ENCODE results near the gene XIRP1.

The XIRP1 gene

GRCh38 chr3:39143051-39143885, 49.1 kb downstream of the XIRP1 start:
- DNase-seq, result no peak

- no peak for DNase-seq
Observed at GRCh38 chr3:39142067-39142466, 50.3 kb downstream of the XIRP1 start.

DNA sequence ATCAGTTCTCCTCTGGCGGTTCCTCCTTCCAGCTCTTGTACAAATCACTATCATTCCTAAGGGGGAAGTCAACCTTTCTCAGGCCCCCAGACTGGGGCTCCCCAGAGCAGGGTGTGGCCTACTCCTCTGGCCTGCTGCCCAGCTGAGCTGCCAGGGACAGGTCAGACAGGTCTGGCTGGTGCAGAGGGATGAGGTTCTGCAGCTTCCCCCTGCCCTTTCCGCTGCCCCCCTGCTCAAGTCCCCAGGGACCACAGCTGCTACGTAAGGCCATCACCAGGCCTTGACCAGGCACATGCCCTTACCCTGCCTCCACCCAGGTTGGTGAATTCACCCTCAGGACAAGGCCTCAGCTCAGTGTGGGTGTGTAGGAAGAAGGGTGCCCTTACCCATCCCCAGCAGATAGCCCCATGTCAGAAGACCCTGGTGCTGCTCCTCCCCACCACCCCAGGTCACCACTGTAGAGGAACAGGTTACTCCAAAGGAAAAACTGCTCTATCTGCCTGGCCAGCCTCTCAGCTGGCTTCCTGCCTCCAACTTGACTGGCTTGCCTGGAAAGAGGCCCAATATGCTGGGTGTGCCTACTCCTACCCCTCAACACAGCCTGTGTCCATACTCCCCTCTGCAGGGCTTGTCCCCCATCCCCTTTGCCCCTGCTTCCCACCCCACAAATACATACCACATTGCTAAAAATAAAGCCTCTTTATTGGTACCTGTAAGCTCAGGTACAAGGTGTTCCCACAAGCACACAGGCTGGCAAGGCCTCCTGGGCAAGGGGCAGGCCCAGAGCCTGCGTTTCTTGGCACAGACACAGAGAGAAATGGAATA, 51.0 kb downstream of the XIRP1 start:
- DNase-seq, result no peak

- no peak for DNase-seq
Observed at GRCh38 chr3:39140341-39140971, 51.9 kb downstream of the XIRP1 start.

- no peak for DNase-seq
Observed at GRCh38 chr3:39139442-39139841, 53.0 kb downstream of the XIRP1 start.

DNA sequence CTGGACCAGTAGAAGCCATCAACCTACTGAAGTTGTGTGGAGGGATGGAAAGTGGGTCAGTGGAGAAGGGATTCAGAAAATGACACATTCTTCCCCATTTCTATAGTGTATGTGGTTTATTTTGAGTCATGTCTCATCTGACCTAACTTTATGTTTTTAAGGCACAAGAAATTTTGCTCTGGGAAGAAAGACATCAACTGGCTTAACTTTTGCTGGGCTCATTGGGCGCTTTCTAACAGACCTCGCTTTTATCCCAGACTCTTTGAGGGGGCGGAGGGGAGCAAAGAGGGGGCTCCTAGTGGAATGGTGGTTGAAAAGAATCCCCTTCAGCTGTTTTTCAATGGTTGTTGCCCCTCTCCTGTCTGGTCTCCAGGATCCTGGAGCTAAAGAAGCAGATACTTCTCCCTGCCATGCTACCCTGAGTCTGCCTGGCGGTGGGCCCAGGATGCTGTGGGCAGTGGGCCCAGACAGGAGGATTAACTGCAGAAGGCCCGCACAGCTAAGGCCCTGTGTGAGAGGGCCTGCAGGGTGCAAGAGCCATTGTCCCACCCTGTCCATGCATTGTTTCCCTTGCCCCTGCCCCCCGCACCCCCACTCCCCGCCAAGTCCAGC, 53.5 kb downstream of the XIRP1 start:
- DNase-seq, result no peak

DNA sequence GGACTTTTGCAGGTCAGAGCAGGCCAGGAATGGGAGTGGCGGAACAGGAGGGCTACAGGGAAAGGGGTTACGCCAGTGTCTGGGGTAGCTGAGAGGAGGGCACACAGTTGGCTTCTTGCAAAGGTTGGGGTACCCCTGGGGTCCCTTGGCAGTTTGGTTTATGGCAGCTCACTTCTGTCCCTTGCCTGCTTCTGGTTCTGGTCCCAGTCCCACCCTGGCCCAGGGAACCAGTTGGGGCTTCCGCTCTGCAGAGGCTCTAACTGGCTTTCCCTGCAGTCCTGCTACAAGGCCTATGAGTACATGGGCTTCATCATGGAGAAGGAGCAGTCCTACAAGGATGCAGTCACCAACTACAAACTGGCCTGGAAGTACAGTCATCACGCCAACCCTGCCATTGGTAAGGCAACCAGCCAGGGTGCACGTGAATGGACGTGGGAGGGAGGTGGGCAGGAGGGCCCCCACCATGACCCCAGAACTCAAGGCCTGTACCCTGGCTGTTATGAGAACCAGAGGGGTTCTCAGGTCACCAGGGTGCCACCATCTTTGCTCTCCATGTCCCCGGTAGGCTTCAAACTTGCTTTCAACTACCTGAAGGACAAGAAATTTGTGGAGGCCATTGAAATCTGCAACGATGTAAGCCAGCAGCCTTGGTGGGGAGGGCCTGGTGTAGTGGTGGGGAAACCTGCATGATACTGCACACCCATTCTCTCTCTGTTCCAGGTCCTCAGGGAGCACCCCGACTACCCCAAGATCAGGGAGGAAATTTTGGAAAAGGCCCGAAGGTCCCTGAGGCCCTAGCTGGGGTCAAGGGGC, 54.2 kb downstream of the XIRP1 start:
- DNase-seq, result no peak

DNA sequence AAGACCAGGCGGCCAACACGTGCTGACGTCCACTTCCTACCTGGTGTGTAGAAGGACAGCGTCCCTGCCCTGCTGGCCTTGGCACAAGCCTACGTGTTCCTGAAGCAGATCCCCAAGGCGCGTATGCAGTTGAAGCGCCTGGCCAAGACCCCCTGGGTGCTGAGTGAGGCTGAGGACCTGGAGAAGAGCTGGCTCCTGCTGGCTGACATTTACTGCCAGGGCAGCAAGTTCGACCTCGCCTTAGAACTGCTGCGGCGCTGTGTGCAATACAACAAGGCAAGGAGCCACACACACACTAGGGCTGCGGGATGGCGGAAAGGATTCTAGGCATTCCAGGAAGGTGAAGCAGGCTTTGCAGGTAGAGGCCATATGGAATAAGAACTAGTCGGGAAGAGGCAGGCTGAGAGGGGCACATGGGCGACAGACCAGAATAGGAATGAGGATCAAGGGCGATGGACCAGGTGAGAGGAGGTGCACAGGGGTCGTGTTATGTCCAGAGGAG, 54.9 kb downstream of the XIRP1 start:
- no peak for DNase-seq

DNA sequence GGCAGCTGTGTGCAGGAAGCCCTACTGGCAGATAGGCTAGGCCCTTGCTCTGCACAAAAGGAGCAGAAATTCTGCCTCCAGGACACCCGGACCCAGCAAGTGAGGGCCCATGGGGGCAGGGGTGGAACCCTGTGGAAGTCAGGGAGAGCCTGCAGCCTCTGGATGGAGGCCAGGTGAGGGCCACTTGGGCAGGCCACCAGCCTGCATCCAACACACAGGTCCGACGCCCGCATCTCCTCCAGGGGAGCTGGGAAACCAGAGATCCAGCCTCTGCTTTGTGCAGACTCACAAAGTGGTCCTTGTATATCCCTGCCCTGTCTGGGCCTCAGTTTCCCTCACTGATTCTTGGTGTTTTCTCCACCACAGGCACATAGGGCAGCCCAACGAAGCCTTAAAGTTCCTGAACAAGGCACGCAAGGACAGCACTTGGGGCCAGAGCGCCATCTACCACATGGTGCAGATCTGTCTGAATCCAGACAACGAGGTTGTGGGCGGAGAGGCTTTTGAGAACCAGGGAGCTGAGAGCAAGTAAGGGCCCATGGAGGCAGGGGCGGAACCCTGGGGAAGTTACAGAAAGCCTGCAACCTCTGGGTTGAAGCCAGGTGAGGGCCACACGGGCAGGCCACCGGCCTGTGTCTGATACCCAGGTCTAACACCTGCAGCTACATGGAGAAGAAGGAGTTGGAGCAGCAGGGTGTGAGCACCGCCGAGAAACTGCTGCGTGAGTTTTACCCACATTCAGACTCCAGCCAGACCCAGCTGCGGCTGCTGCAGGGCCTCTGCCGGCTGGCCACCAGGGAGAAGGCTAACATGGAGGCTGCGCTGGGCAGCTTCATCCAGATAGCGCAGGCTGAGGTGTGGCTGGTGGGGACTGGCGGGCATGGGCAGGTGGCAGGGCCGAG, 55.6 kb downstream of the XIRP1 start:
- no peak for DNase-seq

- DNase-seq, result no peak
Observed at GRCh38 chr3:39135170-39135805, 57.1 kb downstream of the XIRP1 start.

DNA sequence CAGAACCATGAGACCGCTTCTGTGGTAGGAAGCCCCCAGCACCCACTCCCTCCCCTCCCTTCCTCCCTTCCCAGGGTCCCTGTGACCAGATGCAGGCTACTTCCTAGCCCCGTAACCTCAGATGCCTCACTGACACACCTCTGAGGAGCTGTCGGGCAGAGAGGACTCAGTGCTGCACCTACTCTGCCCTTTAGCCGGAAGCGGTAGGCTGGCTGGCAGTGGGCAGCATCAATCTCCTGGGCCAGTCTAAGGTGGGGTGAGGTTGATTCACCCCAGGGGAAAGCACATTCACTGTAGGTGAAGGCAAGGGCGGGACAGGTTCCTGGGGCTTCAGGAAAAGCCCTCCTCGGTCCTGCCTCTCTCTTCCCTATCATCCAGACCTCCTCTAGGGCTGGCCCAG, 58.1 kb downstream of the XIRP1 start:
- no peak for DNase-seq

DNA sequence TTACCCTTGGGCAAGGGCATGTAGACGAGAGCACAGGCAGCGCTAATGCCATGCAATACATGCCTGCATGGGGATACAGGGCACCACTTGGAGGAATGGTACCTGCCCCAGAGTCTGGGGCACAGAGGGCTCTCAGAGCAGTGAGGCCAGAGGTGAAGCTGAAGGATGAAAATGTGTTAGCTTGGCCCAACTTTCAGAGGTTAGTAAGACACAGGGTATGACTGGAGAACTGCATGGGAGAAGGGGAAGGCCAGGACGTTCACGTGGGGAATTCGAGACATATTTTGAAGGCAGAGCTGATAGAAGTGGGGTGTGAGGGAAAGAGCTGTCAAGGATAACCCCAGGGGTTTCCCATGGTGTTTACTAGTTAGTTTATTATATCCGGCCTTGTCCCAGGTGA, 58.6 kb downstream of the XIRP1 start:
- no peak for DNase-seq
